Rectal smooth muscle tissue (tissue), 1 donor: ENCODE results near the gene C4orf50.
"Not testable (repeated sequence)": the region's sequence is repeated elsewhere in the genome, so short reads cannot be mapped to it uniquely, and the experiment has no call there.

Experiments
- H3K27ac ChIP-seq: one replicate; pipeline ENCODE4 v1.7.0; 2013; ENCODE audit warnings: low read depth, low read length, inconsistent platforms
- H3K27me3 ChIP-seq: one replicate; pipeline ENCODE4 v1.7.0; 2013; ENCODE audit warnings: low read length; ENCODE audit not compliant: control insufficient read depth, insufficient read depth
- H3K36me3 ChIP-seq: one replicate; pipeline ENCODE4 v1.7.0; 2013; ENCODE audit warnings: low read length; ENCODE audit not compliant: control insufficient read depth, insufficient read depth
- H3K4me1 ChIP-seq: one replicate; pipeline ENCODE4 v1.7.0; 2013; ENCODE audit warnings: low read length; ENCODE audit not compliant: control insufficient read depth, insufficient read depth
- H3K4me3 ChIP-seq: one replicate; pipeline ENCODE4 v1.7.0; 2013; ENCODE audit warnings: low read length
- H3K9ac ChIP-seq: one replicate; pipeline ENCODE4 v1.7.0; 2013; ENCODE audit warnings: low read length

The C4orf50 gene

DNA sequence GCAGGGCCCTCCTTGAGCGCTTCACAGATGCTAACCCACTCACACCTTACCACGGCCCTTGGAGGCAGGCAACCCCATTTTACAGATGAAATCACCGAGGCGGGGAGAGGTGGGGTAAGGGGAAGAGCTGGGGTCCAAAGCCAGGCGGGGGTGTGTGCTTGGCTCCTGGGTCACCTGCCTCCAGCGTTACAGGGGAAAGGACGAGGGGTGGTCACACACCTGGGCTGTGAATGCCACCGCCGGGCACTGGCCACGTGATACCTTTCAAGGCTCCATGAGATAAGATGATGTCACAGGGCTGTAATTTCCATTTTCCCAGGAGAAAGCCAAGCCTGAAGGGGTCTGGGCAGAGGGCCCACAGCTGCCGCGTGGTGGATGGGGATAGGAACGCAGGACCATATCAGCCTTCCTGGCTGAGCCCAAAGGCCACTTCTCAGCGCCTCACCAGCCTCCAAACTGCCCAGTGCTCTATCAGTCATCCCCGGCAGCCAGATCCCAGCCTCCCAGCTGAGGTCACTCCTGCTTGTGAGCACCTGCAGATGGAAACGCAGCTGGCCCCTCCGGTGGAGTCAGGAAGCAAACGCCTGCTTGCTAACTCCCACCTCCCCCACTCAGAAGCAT lies 62.9 kb downstream of the C4orf50 start:
- no peak overlapping the region for H3K4me3 ChIP-seq
- H3K27me3 ChIP-seq = peaks cover 2% of the 10 kb centered on the region
- no peaks in the 10 kb centered on the region for H3K4me1 ChIP-seq
- H3K27ac ChIP-seq = no peak overlapping the region
- H3K36me3 ChIP-seq = no peaks in the 10 kb centered on the region
- H3K9ac ChIP-seq = no peak overlapping the region

- H3K4me3 ChIP-seq = no peak overlapping the region
- no peaks in the 10 kb centered on the region for H3K4me1 ChIP-seq
- H3K27me3 ChIP-seq = peaks cover 2% of the 10 kb centered on the region
- H3K36me3 ChIP-seq = no peaks in the 10 kb centered on the region
- no peak overlapping the region for H3K9ac ChIP-seq
- no peak overlapping the region for H3K27ac ChIP-seq
Measured at GRCh38 chr4:5954056-5954760, 64.0 kb downstream of the C4orf50 start.

GRCh38 chr4:5952975-5953951 lies 65.0 kb downstream of the C4orf50 start:
- Histone ChIP-seq H3K4me3 (no peak overlapping the region), H3K27me3 (peaks cover 2% of the 10 kb centered on the region)

DNA sequence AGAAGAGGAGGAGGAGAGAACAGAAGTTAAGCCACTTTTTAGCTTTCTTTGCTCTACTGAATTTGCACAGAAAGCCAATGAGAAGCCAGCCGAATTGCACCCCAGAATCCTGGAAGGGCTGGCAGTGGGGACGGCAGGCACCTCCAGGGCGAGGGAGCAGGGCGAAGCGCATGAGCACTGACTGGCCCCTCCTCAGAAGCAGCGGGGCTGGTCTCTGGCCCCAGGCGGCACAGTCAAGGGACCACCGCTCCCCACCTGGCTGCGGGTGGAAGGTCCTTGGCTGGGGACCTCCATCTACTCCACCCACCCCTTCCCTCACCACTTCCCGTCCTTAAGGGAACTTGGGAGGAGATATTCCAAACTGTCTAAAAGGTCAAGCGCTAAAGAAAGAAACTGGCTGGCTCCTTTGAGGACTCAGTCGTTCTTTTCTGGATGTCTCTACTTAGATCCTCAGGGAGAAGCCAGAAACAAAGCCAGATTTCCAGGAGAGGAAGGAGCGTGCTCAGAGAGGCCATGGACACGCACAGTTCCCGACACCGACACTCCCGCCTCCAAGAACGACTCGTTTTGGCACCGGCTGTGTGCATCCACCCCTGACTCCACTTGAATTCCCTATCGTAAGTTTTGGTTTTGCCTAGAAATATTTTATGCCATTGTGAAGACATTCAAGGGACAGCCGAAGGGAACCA lies 65.8 kb downstream of the C4orf50 start:
- H3K4me3 ChIP-seq = no peak overlapping the region

More at GRCh38 chr4:5952975-5953951, 65.0 kb downstream of the C4orf50 start:
- Histone ChIP-seq H3K36me3 (no peaks in the 10 kb centered on the region), H3K27ac (no peak overlapping the region), H3K9ac (no peak overlapping the region), H3K4me1 (no peaks in the 10 kb centered on the region)

DNA sequence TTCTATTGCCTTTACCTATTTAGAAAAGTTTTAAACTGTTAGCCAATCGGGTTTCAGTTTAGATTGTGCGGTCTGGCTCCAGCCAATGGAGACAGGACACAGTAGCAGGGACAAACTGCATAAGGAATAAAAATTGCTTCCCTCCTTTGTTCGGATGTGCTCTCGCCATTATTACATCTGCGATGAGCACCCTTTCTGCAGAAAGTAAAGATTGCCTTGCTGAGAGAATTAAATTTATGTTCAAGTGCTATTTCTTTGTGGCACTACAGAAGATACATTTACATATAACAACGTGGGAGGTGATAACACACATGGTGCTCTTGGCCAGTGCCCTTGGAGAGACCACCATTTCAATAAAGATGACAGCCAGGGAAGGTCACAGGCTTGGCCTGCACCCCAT lies 71.6 kb downstream of the C4orf50 start:
- H3K4me1 ChIP-seq, H3K36me3 ChIP-seq, H3K4me3 ChIP-seq, H3K27ac ChIP-seq, H3K9ac ChIP-seq, H3K27me3 ChIP-seq: not testable (repeated sequence)

More for the DNA sequence above, 65.8 kb downstream of the C4orf50 start:
- Histone ChIP-seq H3K27ac (no peak overlapping the region), H3K9ac (no peak overlapping the region), H3K4me1 (no peaks in the 10 kb centered on the region), H3K36me3 (no peaks in the 10 kb centered on the region), H3K27me3 (peaks cover 2% of the 10 kb centered on the region)

- H3K4me3 ChIP-seq = no peak overlapping the region
Measured at GRCh38 chr4:5945936-5946335, 72.3 kb downstream of the C4orf50 start.

GRCh38 chr4:5945171-5945570 lies 73.1 kb downstream of the C4orf50 start:
- Histone ChIP-seq H3K36me3 (no peaks in the 10 kb centered on the region), H3K27me3 (no peaks in the 10 kb centered on the region)

More at GRCh38 chr4:5945936-5946335, 72.3 kb downstream of the C4orf50 start:
- no peaks in the 10 kb centered on the region for H3K4me1 ChIP-seq
- H3K27ac ChIP-seq = no peak overlapping the region
- no peaks in the 10 kb centered on the region for H3K27me3 ChIP-seq
- H3K36me3 ChIP-seq = no peaks in the 10 kb centered on the region
- no peak overlapping the region for H3K9ac ChIP-seq

DNA sequence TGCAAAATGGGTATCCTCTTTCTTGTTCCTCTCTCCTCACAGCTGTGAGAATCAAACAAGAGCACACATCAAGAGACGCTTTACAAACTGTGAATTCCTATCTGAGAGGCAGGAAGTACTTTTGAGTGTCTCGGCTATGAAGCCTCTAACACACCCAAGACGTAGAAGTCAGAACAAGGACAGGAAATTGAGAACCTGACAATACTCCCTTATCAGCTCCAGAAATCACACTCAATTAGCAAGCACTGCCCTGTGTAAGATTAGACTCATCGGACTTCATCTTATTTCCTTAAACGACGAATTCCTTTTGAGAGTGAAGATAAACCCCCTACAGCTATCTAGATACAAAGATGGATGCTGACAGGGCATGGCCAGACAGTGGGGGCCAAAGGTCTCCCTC lies 74.7 kb downstream of the C4orf50 start:
- H3K9ac ChIP-seq = no peak overlapping the region
- H3K27me3 ChIP-seq = no peaks in the 10 kb centered on the region
- no peak overlapping the region for H3K4me3 ChIP-seq
- H3K27ac ChIP-seq = no peak overlapping the region
- H3K36me3 ChIP-seq = no peaks in the 10 kb centered on the region
- no peaks in the 10 kb centered on the region for H3K4me1 ChIP-seq

More at GRCh38 chr4:5945171-5945570, 73.1 kb downstream of the C4orf50 start:
- H3K4me1 ChIP-seq = no peaks in the 10 kb centered on the region
- H3K27ac ChIP-seq = no peak overlapping the region
- no peak overlapping the region for H3K4me3 ChIP-seq
- no peak overlapping the region for H3K9ac ChIP-seq

- no peaks in the 10 kb centered on the region for H3K4me1 ChIP-seq
- H3K4me3 ChIP-seq = no peak overlapping the region
- no peak overlapping the region for H3K9ac ChIP-seq
- H3K27me3 ChIP-seq = no peaks in the 10 kb centered on the region
- H3K27ac ChIP-seq = no peak overlapping the region
- no peaks in the 10 kb centered on the region for H3K36me3 ChIP-seq
Measured at GRCh38 chr4:5942947-5943346, 75.3 kb downstream of the C4orf50 start.

DNA sequence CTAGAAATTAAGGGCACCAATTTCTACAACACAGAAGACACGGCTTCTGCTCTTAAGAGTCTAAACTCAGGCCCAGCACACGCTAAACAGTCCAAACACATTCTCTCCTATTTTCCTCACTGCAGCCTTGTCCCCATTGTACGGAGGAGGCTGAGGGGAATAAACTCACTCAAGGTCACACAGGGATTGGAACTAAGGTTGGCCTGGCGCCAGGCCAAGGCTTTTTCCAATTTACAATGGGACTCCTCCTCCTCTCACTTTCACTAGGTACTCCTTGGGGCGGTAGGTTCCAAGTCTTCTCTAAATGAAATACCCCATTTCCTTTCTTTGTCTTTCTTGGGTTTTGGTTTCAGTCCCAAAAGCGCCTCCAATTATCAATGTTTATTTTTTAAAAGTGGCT lies 76.6 kb downstream of the C4orf50 start:
- Histone ChIP-seq H3K27ac (no peak overlapping the region), H3K27me3 (no peaks in the 10 kb centered on the region), H3K4me1 (no peaks in the 10 kb centered on the region), H3K9ac (no peak overlapping the region), H3K36me3 (no peaks in the 10 kb centered on the region), H3K4me3 (no peak overlapping the region)

GRCh38 chr4:5940470-5941203 lies 77.6 kb downstream of the C4orf50 start:
- Histone ChIP-seq H3K36me3 (no peaks in the 10 kb centered on the region), H3K27me3 (no peaks in the 10 kb centered on the region), H3K4me1 (no peaks in the 10 kb centered on the region), H3K9ac (no peak overlapping the region), H3K27ac (no peak overlapping the region), H3K4me3 (no peak overlapping the region)
